ENCODE measurements around the gene GPRC5A.

DNA sequence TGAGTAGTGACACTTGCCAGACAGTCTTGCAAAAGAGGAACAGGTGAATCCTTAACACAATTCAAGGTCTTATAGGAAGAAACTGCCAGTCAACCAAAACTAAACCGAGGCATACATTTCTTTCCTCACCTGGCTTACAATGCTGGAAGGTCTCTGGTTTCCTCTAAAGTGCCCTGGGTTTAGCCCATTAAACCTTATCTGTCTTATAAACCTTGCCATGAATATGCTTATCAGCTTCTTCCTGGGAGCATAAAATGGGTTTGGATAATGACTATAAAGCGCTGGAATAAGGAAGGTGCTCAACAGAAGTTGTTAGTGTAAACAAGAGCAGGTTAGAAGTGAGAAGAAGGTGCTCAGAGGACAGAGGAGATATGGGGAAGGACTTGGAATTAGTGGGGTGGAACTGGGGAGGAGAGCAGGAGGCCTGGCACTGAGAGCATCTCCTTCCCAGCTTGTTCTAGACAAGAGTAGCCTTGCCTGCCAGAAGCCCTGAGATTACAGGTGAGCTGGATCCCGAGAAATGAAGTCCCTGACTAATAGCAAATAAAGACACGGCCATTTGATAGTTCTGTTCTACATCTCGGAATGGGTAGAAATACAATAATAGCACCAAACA is 14.1 kb upstream of the GPRC5A start:
- TF ChIP-seq POLR2AphosphoS5 (IDR thresholded peaks at IDR 0.05; ENCODE audit: low read depth), result no peak
- TF ChIP-seq, protein P1, sequence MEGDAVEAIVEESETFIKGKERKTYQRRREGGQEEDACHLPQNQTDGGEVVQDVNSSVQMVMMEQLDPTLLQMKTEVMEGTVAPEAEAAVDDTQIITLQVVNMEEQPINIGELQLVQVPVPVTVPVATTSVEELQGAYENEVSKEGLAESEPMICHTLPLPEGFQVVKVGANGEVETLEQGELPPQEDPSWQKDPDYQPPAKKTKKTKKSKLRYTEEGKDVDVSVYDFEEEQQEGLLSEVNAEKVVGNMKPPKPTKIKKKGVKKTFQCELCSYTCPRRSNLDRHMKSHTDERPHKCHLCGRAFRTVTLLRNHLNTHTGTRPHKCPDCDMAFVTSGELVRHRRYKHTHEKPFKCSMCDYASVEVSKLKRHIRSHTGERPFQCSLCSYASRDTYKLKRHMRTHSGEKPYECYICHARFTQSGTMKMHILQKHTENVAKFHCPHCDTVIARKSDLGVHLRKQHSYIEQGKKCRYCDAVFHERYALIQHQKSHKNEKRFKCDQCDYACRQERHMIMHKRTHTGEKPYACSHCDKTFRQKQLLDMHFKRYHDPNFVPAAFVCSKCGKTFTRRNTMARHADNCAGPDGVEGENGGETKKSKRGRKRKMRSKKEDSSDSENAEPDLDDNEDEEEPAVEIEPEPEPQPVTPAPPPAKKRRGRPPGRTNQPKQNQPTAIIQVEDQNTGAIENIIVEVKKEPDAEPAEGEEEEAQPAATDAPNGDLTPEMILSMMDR (IDR thresholded peaks at IDR 0.05; ENCODE audit: insufficient read depth, low read length), result no peak

All from HL-60 (cell line).